SU-DHL-6 (cell line): ENCODE data around the gene CPNE1.

Source experiments
- H2AFZ ChIP-seq: fragments of 200-600 bp; sonication (generic); 2 replicates; pipeline ENCODE4 v1.6.1; 2014; ENCODE audit warnings: low read depth, mild to moderate bottlenecking, moderate library complexity, mixed read lengths, antibody characterized with exemption, low read length; ENCODE audit not compliant: severe bottlenecking
- H3F3A ChIP-seq: fragments of 200-600 bp; shearing (Covaris generic); 2 replicates; pipeline ENCODE4 v1.6.0; 2016; ENCODE audit warnings: antibody characterized with exemption, mild to moderate bottlenecking; ENCODE audit not compliant: insufficient read depth
- H3K27ac ChIP-seq: fragments of 200-600 bp; sonication (generic); 2 replicates; pipeline ENCODE4 v1.5.1; 2016; ENCODE audit warnings: low read depth, mild to moderate bottlenecking, low read length, moderate library complexity, mixed read lengths
- H3K27me3 ChIP-seq: fragments of 200-600 bp; sonication (generic), shearing (Covaris generic); 2 replicates; pipeline ENCODE4 v1.6.0; 2014; ENCODE audit warnings: mild to moderate bottlenecking, low read length
- H3K36me3 ChIP-seq: fragments of 200-600 bp; sonication (generic); 2 replicates; pipeline ENCODE4 v1.6.1; 2014; ENCODE audit warnings: mild to moderate bottlenecking, low read length, mixed read lengths
- H3K4me2 ChIP-seq: fragments of 300-600, 200-600 bp; shearing (Covaris generic), sonication (generic); 2 replicates; pipeline ENCODE4 v1.6.0; 2014; ENCODE audit warnings: low read length, low read depth, mild to moderate bottlenecking; ENCODE audit not compliant: poor library complexity, severe bottlenecking
- H3K4me3 ChIP-seq: fragments of 200-600 bp; sonication (generic); 2 replicates; pipeline ENCODE4 v1.5.1; 2014; ENCODE audit warnings: antibody characterized with exemption, low read length, mild to moderate bottlenecking, mixed read lengths; ENCODE audit not compliant: insufficient read depth, poor library complexity, severe bottlenecking
- H3K79me2 ChIP-seq: fragments of 200-600 bp; sonication (generic); 2 replicates; pipeline ENCODE4 v1.6.1; 2014; ENCODE audit warnings: mild to moderate bottlenecking, low read length, moderate library complexity; ENCODE audit not compliant: insufficient read depth
- H3K9ac ChIP-seq: fragments of 200-600 bp; sonication (generic); 2 replicates; pipeline ENCODE4 v1.7.0; 2014; ENCODE audit warnings: mild to moderate bottlenecking, low read length
- H3K9me2 ChIP-seq: fragments of 200-600 bp; sonication (generic); replicated peaks from 2 replicates; pipeline ENCODE4 v1.6.1; 2014; ENCODE audit warnings: low read length; ENCODE audit not compliant: insufficient read depth
- H3K9me3 ChIP-seq: fragments of 200-600 bp; sonication (generic); 2 replicates; pipeline ENCODE4 v1.6.1; 2014; ENCODE audit warnings: low read length, mixed read lengths; ENCODE audit not compliant: insufficient read depth
- H4K20me1 ChIP-seq: fragments of 200-600 bp; sonication (generic); 2 replicates; pipeline ENCODE4 v1.6.1; 2014; ENCODE audit warnings: low read depth, mild to moderate bottlenecking, antibody characterized with exemption, low read length, moderate library complexity, mixed read lengths
- CTCF ChIP-seq: fragments of 200-600 bp; sonication (generic); IDR thresholded peaks from one replicate; pipeline ENCODE4 v1.5.1; 2017; ENCODE audit warnings: antibody characterized with exemption, mild to moderate bottlenecking, low read length, moderate library complexity; ENCODE audit not compliant: insufficient read depth, poor library complexity, severe bottlenecking
- EZH2phosphoT487 ChIP-seq: fragments of 200-600 bp; sonication (generic), shearing (Covaris generic); conservative IDR thresholded peaks from 2 replicates; pipeline ENCODE4 v1.6.1; 2018; ENCODE audit warnings: mild to moderate bottlenecking, antibody characterized with exemption, low read length, moderate library complexity, mixed read lengths

The CPNE1 gene

GRCh38 chr20:35588397-35588796, 76.3 kb downstream of the CPNE1 start:
- no peak overlapping the region for H3K9ac ChIP-seq
- H3K79me2 ChIP-seq, result no peaks in the 10 kb centered on the region
- H3K9me3 ChIP-seq, result no peaks in the 10 kb centered on the region
- no peak overlapping the region for H2AFZ ChIP-seq
- TF ChIP-seq CTCF, result no peak
- no peak for TF ChIP-seq EZH2phosphoT487
- no peaks in the 10 kb centered on the region for H4K20me1 ChIP-seq
- H3K27ac ChIP-seq, result no peak overlapping the region
- no peaks in the 10 kb centered on the region for H3K36me3 ChIP-seq
- H3K27me3 ChIP-seq, result no peaks in the 10 kb centered on the region
- H3K4me3 ChIP-seq, result no peak overlapping the region
- H3K9me2 ChIP-seq, result no peaks in the 10 kb centered on the region
- H3F3A ChIP-seq, result no peaks in the 10 kb centered on the region
- no peak overlapping the region for H3K4me2 ChIP-seq

- TF ChIP-seq CTCF, result no peak
- no peak for TF ChIP-seq EZH2phosphoT487
- Histone ChIP-seq H3K9ac (no peak overlapping the region), H3K4me2 (no peak overlapping the region), H3K27me3 (no peaks in the 10 kb centered on the region), H3K9me2 (no peaks in the 10 kb centered on the region), H3K27ac (no peak overlapping the region), H2AFZ (no peak overlapping the region), H3F3A (no peaks in the 10 kb centered on the region), H3K9me3 (no peaks in the 10 kb centered on the region), H3K36me3 (no peaks in the 10 kb centered on the region), H3K79me2 (no peaks in the 10 kb centered on the region), H3K4me3 (no peak overlapping the region), H4K20me1 (no peaks in the 10 kb centered on the region)
These were observed 77.3 kb downstream of the CPNE1 start for GRCh38 chr20:35587436-35587835.

GRCh38 chr20:35586751-35587425, 77.8 kb downstream of the CPNE1 start:
- Histone ChIP-seq H3K9me2 (no peaks in the 10 kb centered on the region), H3K4me2 (no peak overlapping the region), H2AFZ (no peak overlapping the region), H4K20me1 (no peaks in the 10 kb centered on the region), H3K27ac (no peak overlapping the region), H3K9ac (no peak overlapping the region), H3K9me3 (no peaks in the 10 kb centered on the region), H3K27me3 (no peaks in the 10 kb centered on the region), H3K36me3 (no peaks in the 10 kb centered on the region), H3F3A (no peaks in the 10 kb centered on the region), H3K4me3 (no peak overlapping the region), H3K79me2 (no peaks in the 10 kb centered on the region)
- TF ChIP-seq CTCF, result no peak
- TF ChIP-seq EZH2phosphoT487, result no peak
